ENCODE results near the gene RCOR2.

- no peak for TF ChIP-seq CTCF (conservative IDR thresholded peaks at IDR 0.05 in 1 of 2, IDR thresholded peaks at IDR 0.05 in 1 of 2; ENCODE audit: low read depth in 1 of 2, low read length in 2 of 2)
- no peak for TF ChIP-seq EZH2 (IDR thresholded peaks at IDR 0.05; ENCODE audit: low read length, missing control alignments)
Measured at GRCh38 chr11:63952570-63952969, 35.6 kb upstream of the RCOR2 start.
